HL-60 (cell line): ENCODE data around the gene CASP8.

ENCODE experiments used
- CTCF ChIP-seq: IDR thresholded peaks from one replicate; pipeline ENCODE4 v1.5.1; 2011; ENCODE audit warnings: low read length, control low read depth, inconsistent platforms; ENCODE audit not compliant: insufficient read depth
- POLR2AphosphoS5 ChIP-seq: IDR thresholded peaks from 2 replicates; pipeline ENCODE4 v1.6.1; 2012; ENCODE audit warnings: low read depth
- TF ChIP-seq, protein P1 (sequence below): IDR thresholded peaks from 2 replicates; pipeline ENCODE4 v1.6.1; 2012; ENCODE audit warnings: low read depth; ENCODE audit not compliant: insufficient replicate concordance

DNA sequence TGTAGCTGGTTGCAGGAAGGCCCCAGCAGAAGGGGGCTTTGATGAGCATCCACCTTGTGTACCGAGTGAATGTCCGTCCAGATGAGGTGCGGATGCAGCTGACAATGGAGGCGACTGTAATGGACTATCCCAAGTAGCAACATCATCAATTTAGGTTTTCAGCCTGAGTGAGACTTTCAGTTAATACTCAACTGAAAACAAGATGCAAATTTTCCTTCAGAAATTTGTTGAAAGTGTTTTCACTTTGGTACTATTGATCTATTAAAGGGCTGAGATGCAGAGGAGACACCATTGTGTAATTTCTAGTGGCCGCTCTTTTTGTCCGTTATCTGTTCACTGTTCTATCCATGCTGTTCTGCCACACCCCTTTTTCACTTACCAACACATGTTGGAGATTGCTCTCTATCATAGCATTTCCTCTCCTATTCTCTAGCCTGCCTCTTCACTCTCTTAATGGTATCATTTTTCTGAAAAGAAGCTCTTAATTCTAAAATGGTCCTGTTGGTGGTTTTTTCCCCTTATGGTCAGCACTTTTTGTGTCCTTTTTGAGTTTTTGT, 12.0 kb upstream of the CASP8 start:
- TF ChIP-seq CTCF: no peak
- TF ChIP-seq, protein P1, sequence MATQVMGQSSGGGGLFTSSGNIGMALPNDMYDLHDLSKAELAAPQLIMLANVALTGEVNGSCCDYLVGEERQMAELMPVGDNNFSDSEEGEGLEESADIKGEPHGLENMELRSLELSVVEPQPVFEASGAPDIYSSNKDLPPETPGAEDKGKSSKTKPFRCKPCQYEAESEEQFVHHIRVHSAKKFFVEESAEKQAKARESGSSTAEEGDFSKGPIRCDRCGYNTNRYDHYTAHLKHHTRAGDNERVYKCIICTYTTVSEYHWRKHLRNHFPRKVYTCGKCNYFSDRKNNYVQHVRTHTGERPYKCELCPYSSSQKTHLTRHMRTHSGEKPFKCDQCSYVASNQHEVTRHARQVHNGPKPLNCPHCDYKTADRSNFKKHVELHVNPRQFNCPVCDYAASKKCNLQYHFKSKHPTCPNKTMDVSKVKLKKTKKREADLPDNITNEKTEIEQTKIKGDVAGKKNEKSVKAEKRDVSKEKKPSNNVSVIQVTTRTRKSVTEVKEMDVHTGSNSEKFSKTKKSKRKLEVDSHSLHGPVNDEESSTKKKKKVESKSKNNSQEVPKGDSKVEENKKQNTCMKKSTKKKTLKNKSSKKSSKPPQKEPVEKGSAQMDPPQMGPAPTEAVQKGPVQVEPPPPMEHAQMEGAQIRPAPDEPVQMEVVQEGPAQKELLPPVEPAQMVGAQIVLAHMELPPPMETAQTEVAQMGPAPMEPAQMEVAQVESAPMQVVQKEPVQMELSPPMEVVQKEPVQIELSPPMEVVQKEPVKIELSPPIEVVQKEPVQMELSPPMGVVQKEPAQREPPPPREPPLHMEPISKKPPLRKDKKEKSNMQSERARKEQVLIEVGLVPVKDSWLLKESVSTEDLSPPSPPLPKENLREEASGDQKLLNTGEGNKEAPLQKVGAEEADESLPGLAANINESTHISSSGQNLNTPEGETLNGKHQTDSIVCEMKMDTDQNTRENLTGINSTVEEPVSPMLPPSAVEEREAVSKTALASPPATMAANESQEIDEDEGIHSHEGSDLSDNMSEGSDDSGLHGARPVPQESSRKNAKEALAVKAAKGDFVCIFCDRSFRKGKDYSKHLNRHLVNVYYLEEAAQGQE: no peak
- TF ChIP-seq POLR2AphosphoS5: no peak
